ENCODE data around the gene MRPL3. TPM values are rescaled to one million over a fixed set of nuclear protein-coding genes. Genes with fewer than 3 reads are reported as not detected.

Gene MRPL3
- 118 and 121 TPM in 2 replicates for total RNA-seq

GRCh38 chr3:131502530-131503319 is at the start of gene MRPL3:
TSS of gene MRPL3 (minus strand) at chr3:131502971. CDS start at chr3:131502821, 150 bp downstream.

Other genes starting within 250 kb of the MRPL3 start
- 12.6 and 13.1 TPM in 2 replicates for gene NUDT16, start 121.2 kb downstream of the MRPL3 start, total RNA-seq

Measured in bronchus fibroblast of lung (primary cell).